ENCODE data around the gene CSNK1D.
"Not testable (repeated sequence)": the region's sequence is repeated elsewhere in the genome, so short reads cannot be mapped to it uniquely, and the experiment has no call there.

CSNK1D gene

DNA sequence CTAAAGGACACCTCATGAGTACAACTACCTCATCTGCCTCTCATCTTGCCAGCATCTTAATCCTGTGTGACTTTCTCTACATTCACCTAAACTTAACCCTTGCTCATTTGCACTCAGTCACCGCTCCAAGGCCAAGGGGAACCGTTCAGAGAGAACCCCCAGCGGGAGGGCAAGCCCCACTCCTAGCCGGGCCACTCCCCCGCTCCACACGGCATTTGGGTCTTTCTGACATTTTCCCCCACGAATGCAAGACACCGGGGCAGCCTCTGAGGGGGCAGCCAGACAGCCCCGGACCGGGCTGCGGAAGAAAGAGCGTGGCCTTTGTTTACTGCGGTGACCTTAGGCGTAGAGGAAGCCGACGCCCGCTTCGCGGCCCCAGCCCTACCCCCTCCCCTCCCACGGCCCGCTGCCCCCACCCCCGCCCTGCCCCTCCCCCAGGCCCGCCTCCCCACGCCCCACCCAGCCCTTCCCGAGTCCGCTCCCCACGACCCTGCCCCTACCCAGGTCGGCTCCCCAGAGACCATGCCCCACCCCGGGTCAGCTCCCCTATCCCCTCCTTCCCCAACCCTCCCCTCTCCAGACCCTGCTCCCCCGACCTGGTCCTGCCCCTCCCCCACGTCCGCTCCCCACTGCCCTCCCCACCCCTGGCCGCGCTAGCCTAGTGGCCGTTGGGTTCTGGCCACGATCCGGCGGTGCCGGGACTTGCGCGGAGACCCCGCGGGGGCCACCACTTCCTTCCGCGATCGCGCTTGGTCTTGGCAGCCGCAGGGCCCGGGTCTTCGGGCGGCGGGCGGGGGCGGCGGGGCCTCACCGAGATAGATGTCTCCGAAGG is 789 bp downstream of the CSNK1D start:
- DNase-seq (ENCODE audit: low read depth) = no peak

DNA sequence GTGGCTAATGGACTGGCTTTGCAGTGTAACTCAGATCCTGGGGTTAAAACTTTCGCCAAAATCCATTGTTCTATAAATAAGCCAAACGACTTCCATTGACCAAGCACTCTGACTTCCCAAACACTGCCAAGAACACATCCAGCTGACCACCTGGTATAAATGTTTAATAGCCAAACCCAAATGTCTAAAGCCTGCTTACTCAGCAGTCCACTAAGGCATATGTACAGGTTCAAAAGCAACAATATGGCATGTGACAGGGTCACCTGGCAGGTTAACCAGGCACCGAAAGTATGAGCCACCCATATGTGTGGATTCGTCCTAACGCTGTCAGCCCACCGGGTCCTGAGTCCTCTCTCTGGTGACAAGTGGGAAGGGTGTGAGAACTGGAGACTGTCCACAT is 2.1 kb downstream of the CSNK1D start:
- DNase-seq (ENCODE audit: low read depth) = no peak

DNA sequence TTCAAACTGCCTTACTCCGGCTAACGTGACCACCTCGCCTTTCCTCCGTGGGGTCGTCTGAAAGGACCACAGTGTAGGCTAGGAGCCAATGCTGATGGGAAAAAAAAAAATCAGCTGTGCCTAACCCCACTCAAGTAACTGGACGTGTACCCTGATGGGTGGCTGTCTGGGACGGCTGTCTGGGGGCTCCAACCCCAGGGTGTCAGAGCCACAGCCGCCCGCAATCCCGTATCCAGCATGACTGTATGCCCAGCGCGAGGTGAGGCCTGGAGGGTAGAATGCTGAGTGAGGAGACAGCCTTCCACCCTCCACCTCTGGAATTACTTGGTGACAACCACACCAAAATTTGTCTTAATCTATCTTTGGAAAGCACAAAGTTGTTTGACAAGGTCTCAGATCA is 2.8 kb downstream of the CSNK1D start:
- no peak for DNase-seq (ENCODE audit: low read depth)

DNA sequence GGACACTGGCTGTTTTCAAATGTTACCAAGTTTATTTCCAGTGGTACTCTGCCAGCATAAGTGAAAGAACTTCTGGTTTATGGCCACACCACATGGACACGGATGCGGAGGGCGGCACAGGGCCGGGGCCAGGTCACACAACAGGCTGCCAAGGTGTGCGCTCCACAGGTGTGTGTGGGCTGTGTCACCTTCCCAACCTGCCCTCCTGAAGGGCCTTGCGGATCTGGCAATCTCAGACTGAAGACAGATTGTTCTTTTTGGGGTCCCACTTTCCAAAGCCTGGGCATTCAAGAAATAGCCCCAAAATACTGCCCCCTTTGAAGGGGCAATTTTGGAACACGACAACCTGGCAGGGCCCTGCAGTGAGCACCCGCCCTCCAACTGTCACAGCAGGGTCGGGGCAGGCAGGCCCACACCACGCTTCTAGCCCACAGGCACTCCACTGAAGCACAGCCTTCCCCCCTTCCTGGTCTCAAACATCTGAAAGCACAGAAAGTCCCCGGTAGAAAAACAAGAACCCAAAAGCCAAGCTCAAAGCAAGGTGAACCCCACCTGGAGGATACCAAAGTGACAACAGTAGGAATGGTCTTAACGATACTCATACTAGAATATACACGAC is 3.5 kb downstream of the CSNK1D start:
- DNase-seq (ENCODE audit: low read depth) = no peak

DNA sequence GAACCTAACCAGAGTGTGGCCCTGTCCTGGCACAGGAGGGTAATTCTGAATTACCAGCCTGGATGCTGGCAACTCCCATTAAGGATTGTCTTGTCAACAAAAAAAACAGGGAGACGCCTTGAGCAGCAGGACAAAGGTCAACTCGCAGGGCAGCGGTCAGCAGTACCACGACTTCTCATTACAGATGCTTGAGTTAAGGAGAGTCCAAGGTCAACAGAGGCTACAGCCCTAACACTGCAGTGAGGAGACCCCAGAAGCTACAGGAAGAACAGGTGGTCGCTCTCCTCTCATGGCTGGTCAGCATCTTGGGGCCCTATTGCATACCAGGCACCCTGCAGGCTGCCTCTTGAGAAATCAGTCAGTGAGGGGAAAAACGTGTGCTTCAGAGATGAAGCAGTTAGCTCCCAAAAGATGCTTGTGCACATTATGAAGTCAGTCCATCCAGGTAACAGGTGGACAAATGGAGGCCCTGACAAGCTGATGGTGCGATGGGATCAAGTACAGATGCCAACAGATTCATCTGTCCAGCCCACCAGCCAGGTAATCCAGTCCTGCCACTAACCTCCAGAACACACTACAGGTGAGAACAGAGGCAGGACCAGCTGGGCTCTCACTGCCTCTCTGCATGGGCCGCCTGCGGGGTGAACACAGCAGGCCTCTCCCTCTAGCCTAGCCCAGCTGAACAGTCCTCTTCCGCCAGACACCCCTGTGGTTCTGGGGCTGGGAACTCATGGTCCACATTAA is 4.2 kb downstream of the CSNK1D start:
- DNase-seq (ENCODE audit: low read depth) = no peak

DNA sequence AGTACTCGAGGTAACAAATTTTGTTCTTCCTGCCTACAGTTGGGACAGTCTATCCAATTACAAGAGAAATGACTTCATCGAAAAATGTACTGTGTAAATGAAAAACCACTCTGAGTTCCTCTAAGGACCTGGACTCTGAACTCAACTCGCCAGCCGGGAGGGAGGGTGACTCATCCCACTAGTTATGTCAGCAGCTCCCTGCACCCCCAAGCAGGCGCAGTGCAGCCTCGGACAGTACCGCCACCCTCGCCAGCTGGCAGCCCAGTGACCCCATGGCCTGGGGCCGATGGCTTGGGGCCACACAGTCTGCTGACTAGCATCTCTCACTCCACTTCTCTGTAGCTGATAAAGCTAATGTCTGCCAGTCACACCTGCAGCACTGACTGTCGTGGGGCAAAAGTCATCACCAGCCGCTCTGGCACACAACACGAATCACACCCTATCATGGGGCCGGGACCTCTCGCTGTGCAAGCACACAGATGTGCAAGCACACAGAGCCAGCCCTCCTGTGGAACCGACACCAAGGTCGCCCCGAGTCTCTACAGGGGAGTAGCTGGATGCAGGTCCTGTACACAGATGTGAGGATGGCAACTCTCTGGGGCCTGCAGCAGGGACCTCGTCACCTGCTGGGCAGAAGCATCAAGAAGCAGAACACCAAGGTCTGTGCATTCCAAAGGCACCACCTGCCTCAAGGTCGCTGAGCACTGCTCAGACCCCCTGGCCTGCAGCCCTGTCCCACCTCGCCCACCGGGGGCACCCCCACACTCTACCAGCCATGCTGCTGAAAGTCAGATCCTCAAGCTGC is 5.7 kb downstream of the CSNK1D start:
- DNase-seq (ENCODE audit: low read depth) = peak; percentile 30

DNA sequence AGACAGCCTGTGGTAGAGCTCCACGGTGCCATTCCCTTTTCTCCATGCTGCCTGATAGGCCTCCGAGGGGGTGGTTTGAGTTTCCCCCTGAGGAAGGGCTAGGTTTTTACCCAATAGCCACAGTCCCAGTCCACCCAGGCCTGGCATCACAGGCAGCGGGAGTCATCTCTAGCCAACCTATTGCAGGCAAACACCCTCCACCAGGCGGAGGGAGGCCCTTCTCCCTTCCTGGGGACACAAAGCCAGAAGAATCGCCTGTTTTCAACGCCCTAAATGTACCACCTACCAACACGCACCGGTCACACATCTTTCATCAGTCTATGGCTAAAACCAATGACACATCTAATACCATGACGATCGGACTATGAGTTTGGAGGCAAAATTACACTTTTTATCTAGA is 7.4 kb downstream of the CSNK1D start:
- DNase-seq (ENCODE audit: low read depth) = no peak

DNA sequence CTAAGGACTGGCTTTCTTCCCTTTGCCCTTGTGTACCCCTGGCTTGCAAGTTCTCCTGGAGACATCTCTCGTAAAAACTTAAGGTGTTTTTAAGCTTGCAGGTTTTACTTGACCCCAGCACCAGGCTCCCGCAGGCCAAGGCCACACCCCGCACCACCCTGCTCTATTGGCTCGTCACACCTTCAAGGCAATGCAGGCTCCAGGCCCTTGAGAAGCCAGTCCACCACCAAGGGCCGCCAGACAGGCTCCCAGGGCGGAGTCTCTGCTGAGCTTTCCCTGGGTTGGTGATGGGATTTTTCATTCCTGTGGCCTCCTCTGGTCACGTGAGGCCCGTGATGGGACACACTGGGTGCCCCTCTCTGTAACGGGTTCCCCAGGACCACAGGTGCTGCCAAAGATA is 9.9 kb downstream of the CSNK1D start:
- DNase-seq (ENCODE audit: low read depth) = no peak

DNA sequence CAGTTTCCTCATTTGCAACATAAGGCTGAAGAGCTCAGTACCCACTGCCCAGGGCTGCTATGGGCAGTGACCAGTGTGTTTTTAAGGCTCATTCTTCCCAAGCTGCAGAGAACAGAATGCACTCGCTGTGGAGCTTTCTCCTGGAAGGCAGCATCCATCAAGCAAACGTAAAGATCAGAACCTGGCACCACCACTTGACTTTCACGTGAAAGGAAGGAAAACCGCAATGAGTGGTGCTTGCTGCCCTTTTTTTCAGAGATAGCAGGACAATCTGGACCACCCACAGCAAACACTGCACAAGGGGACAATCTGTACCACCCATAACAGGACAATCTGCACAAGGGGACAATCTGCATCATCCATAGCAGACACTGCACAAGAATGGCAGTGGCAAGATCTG is 11.2 kb downstream of the CSNK1D start:
- DNase-seq (ENCODE audit: low read depth) = no peak

DNA sequence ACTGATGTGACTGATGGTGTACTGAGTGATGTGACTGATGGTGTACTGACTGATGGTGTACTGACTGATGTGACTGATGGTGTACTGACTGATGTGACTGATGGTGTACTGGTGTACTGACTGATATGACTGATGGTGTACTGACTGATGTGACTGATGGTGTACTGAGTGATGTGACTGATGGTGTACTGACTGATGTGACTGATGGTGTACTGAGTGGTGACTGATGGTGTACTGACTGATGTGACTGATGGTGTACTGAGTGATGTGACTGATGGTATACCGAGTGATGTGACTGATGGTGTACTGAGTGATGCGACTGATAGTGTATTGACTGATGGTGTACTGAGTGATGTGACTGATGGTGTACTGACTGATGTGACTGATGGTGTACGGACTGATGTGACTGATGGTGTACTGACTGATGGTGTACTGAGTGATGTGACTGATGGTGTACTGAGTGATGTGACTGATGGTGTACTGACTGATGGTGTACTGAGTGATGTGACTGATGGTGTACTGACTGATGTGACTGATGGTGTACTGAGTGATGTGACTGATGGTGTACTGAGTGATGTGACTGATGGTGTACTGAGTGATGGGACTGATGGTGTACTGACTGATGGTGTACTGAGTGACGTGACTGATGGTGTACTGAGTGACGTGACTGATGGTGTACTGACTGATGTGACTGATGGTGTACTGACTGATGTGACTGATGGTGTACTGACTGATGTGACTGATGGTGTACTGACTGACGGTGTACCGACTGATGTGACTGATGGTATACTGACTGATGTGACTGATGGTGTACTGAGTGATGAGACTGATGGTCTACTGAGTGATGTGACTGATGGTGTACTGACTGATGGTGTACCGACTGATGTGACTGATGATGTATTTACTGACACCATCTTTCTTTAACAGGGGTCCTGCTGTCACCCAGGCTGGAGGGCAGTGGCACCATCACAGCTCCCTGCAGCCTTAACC is 13.2 kb downstream of the CSNK1D start:
- DNase-seq (ENCODE audit: low read depth) = not testable (repeated sequence)

DNA sequence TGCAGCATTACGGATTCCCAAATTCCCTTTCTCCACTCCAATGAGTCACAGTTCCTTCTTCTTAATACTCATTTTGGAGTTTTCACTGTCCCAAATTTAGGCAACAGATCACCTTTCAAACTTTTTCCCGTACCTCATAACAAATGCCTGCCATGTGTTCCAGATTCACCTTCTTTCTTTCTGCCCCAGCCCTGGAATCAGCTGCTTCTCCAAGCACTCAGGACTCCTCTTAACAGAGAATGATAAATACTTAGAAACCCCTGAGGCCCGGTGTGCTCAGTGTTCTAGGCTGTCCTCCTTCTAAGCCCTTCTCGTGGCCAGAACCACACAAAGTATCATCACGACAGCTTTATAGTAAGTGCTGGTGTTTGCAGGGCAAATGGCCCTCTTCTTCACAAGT is 14.9 kb downstream of the CSNK1D start:
- DNase-seq (ENCODE audit: low read depth) = no peak

DNA sequence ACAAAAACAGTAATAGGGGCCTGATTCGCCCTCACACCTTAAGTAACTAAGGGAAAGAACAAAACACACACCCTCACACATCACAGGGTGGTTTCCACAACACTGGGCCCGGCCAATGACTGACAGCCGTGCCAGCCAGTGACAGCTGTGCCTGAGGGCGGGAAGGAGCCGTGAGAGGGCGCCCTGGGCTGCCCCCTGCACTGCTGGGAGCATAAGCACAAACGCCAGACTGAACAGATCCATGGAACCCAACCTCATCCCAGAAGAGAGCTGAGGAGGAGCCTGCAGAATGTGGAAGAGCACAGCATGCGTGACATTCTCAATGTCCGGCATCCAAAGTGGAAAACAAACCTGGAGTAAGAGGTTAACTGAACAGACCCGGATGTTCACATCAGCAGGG is 16.0 kb downstream of the CSNK1D start:
- DNase-seq (ENCODE audit: low read depth) = peak; percentile 48

DNA sequence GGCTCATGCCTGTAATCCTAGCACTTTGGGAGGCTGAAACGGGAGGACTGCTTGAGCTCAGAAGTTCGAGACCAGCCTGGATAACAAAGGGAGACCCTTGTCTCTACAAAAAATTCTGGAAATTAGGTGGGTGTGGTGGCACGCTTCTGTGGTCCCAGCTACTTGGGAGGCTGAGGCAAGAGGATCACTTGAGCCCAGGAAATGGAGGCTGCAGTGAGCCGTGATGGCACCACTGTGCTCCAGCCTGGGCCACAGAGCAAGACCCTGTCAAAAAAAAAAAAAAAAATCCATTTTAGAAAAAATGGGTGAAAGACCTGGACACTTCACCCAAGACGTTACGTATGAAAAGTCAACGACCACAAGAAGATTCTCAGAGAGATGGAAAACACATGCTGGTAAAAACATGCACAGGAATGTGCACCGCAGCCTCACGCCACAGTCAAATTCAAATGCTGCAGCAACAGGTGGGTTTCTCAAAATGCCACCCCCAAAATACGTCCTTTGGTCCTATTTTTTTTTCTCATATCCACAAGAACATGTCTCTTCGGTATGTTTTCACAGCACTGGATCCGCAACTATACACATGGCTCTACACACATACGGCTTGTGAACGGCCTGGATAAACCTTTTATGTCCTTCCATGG is 17.1 kb downstream of the CSNK1D start:
- no peak for DNase-seq (ENCODE audit: low read depth)

DNA sequence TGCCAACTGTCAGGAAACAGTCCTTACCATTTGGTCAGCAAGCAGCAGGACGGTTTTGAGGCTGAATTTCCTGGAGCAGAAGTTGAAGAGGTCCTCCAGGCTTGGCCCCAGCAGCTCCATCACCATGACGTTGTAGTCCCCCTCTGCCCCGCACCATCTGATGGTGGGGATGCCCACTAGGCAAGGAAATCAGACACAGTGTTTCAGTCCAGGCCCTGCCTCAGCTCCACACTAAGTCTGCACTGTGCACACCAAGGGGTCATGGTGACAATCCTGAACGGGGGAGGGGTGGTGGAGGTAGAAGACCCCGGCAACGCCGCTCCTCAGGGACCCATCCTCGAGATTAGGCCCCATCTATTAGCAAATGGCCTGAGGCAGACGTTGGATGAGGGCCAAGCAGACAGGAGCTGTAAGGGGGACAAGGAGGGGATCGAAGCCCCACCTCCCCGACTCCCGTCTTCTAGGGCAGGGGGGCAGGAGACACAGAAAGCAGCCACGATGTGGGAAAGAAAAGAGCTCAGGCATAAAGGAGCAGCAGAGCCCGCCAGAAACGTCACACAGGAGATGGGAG is 18.0 kb downstream of the CSNK1D start:
- DNase-seq (ENCODE audit: low read depth) = no peak

DNA sequence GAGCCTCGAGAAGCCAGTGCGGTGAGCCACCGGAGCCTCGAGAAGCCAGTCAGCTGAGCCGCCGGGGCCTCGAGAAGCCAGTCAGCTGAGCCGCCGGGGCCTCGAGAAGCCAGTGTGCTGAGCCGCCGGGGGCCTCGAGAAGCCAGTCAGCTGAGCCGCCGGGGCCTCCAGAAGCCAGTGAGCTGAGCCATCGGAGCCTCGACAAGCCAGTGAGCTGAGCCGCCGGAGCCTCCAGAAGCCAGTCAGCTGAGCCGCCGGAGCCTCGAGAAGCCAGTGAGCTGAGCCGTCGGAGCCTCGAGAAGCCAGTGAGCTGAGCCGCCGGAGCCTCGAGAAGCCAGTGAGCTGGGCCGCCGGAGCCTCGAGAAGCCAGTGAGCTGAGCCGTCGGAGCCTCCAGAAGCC is 18.8 kb downstream of the CSNK1D start:
- not testable (repeated sequence) for DNase-seq (ENCODE audit: low read depth)

DNA sequence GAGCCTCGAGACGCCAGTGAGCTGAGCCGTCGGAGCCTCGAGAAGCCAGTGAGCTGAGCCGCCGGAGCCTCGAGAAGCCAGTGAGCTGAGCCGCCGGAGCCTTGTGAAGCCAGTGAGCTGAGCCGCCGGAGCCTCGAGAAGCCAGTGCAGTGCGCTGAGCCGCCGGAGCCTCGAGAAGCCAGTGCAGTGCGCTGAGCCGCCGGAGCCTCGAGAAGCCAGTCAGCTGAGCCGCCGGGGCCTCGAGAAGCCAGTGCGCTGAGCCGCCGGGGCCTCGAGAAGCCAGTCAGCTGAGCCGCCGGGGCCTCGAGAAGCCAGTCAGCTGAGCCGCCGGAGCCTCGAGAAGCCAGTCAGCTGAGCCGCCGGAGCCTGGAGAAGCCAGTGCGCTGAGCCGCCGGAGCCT is 19.4 kb downstream of the CSNK1D start:
- DNase-seq (ENCODE audit: low read depth) = not testable (repeated sequence)

DNA sequence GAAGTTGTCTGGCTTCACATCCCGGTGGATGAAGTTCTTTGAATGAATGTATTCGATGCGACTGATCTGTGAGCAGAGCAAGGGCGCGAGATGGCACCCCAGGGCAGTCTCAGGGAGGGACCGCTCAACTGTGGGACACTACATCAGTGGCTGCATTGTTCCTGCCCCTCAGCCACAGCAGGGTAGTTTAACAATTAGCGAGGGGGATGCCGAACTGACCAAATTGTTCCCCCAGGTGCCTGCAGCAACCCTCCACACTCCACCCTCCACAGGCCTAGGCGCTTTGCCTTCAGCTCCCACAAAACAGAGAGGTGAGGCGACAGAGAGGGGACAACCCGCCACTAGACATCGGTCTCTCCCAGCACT is 20.3 kb downstream of the CSNK1D start:
- DNase-seq (ENCODE audit: low read depth) = no peak

DNA sequence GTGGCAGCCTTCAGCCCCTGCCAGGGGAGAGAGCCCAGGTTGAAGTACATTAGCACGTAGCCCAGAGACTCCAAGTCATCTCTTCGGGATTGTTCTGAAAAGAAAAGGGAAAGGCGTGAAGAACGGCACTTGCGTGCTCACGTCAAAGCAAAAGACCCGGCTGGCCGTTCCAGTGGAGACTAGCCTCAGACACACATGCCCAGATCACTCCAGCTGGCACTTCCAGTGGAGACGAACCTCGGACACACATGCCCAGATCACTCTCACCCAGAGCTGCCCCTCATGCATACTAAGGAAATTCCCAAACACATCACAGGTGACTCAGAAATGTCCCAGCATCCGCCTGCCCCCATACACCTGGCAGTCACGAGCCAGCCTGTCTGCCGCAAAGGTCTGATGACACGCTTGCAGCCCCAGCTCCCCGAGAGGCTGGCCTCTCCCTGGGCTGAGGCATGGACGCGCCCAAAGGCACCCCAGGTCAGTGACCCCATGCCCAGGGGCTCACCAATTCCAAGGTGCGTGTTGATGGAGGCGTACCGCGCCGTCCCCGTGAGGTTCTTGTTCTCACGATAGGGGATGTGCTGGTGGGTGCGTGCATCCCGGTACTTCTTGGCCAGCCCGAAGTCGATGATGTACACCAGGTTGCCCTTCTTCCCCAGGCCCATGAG is 20.9 kb downstream of the CSNK1D start:
- DNase-seq (ENCODE audit: low read depth) = no peak

DNA sequence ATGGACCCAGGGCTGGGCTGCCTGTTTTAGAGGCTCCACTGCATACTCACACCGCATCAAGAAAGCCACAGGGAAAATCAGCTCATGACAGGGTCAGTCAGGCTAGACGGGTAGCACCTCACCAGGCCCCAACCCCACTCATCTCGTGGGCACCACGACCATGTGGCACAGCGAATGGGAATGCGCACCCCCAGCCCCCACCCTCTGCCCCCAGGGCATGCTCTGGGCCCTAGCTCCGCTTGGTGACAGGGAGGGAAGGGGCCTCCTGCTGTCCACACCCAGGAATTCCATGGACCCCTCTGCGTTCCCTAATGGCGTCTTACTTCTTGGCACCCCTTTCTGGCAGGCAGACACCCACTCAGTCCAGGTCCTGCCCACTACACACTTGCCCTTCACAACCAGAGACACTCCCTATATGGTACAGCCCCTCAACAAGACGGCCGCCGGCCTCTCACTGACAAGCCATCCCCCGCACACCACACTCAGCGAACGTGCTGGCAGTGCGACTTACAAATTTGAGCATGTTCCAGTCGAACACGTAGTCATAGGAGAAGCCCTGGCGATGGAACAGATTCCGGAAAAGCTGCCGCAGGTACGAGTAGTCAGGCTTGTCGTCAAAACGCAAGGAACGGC is 22.5 kb downstream of the CSNK1D start:
- DNase-seq (ENCODE audit: low read depth) = no peak

All from activated T-cell treated with anti-CD3 and anti-CD28 coated beads for 1 hour (primary cell).